Measurements from ENCODE around the gene PRH1. TPM values are rescaled to one million over a fixed set of nuclear protein-coding genes. Genes with fewer than 3 reads are reported as not detected.

The PRH1 gene
- total RNA-seq, 1 experiment from 2014 or later = 10.5 TPM

GRCh38 chr12:10900972-10901371, 16.9 kb upstream of the PRH1 start:
- POLR2A ChIA-PET = no interaction called here
- no peak for DNase-seq (ENCODE audit: low read depth, low spot score)

GRCh38 chr12:10900530-10900929, 16.5 kb upstream of the PRH1 start:
- intact Hi-C loops (cut with micrococcal nuclease; ENCODE audit: unreplicated experiment) (no loop called here), in situ Hi-C loops (cut with HindIII; ENCODE audit: low pct_unique_long_range_greater_than_20kb, low sequenced_read_pairs) (no loop called here)
- ATAC-seq = no peak
- H3K4me3 ChIP-seq (ENCODE audit: low read depth in 2 of 2, low read length in 2 of 2) = no peak overlapping the region
- CTCF ChIA-PET = no interaction called here
- TF ChIP-seq CTCF (IDR thresholded peaks at IDR 0.05) = no peak
- TF ChIP-seq POLR2AphosphoS5 (IDR thresholded peaks at IDR 0.05; ENCODE audit: low read depth, low read length) = no peak
- TF ChIP-seq TCF7L2 (IDR thresholded peaks at IDR 0.05; ENCODE audit: low read depth, low read length) = no peak
- TF ChIP-seq SIN3A (IDR thresholded peaks at IDR 0.05; ENCODE audit: borderline replicate concordance, insufficient read depth, low read depth, low read length) = no peak
- no peak for TF ChIP-seq REST (IDR thresholded peaks at IDR 0.05; ENCODE audit: insufficient read depth in 1 of 2, low read depth in 2 of 2, low read length in 1 of 2)
- H3K27ac ChIP-seq (ENCODE audit: low read length) = no peak overlapping the region
- POLR2A ChIA-PET = no interaction called here
- H3K4me1 ChIP-seq (ENCODE audit: control insufficient read depth, insufficient read depth, low read length) = no peaks in the 10 kb centered on the region
- DNase-seq (ENCODE audit: low read depth, low spot score) = no peak
- no peaks in the 10 kb centered on the region for H3K9me3 ChIP-seq (ENCODE audit: control insufficient read depth, insufficient read depth, low read depth, low read length)
- no TSS peak for BruUV-seq (replicated peaks)
- H3K27me3 ChIP-seq (ENCODE audit: control insufficient read depth, insufficient read depth, low read length) = no peaks in the 10 kb centered on the region
- no peaks in the 10 kb centered on the region for H3K36me3 ChIP-seq (ENCODE audit: control insufficient read depth, insufficient read depth, low read length)

More at GRCh38 chr12:10900972-10901371, 16.9 kb upstream of the PRH1 start:
- H3K27me3 ChIP-seq (ENCODE audit: control insufficient read depth, insufficient read depth, low read length) = no peaks in the 10 kb centered on the region
- TF ChIP-seq CTCF (IDR thresholded peaks at IDR 0.05) (no peak), TCF7L2 (IDR thresholded peaks at IDR 0.05; ENCODE audit: low read depth, low read length) (no peak), REST (IDR thresholded peaks at IDR 0.05; ENCODE audit: insufficient read depth in 1 of 2, low read depth in 2 of 2, low read length in 1 of 2) (no peak), SIN3A (IDR thresholded peaks at IDR 0.05; ENCODE audit: borderline replicate concordance, insufficient read depth, low read depth, low read length) (no peak), POLR2AphosphoS5 (IDR thresholded peaks at IDR 0.05; ENCODE audit: low read depth, low read length) (no peak)
- CTCF ChIA-PET = no interaction called here
- no TSS peak for BruUV-seq (replicated peaks)
- H3K36me3 ChIP-seq (ENCODE audit: control insufficient read depth, insufficient read depth, low read length) = no peaks in the 10 kb centered on the region
- intact Hi-C loops (cut with micrococcal nuclease; ENCODE audit: unreplicated experiment) (no loop called here), in situ Hi-C loops (cut with HindIII; ENCODE audit: low pct_unique_long_range_greater_than_20kb, low sequenced_read_pairs) (no loop called here)
- H3K4me3 ChIP-seq (ENCODE audit: low read depth in 2 of 2, low read length in 2 of 2) = no peak overlapping the region
- no peak for ATAC-seq
- H3K4me1 ChIP-seq (ENCODE audit: control insufficient read depth, insufficient read depth, low read length) = no peaks in the 10 kb centered on the region
- H3K9me3 ChIP-seq (ENCODE audit: control insufficient read depth, insufficient read depth, low read depth, low read length) = no peaks in the 10 kb centered on the region
- H3K27ac ChIP-seq (ENCODE audit: low read length) = no peak overlapping the region
